Keratinocyte (primary cell): Measurements from ENCODE around the gene TLE1. TPM values are rescaled to one million over a fixed set of nuclear protein-coding genes. Genes with fewer than 3 reads are reported as not detected.

ENCODE experiments used
- DNase-seq: peaks from one replicate; pipeline ENCODE4 v3.0.0-alpha.2; 2011; ENCODE audit warnings: low read depth, missing footprints, low spot score
- FAIRE-seq: peaks from 2 replicates; lab custom pipeline; 2011; peaks lifted over from hg19 to GRCh38; lab: Jason Lieb, UNC
- H2AFZ ChIP-seq: 2 replicates; pipeline ENCODE4 v1.6.0; 2012; ENCODE audit warnings: low read length, control low read depth, inconsistent platforms; ENCODE audit not compliant: control insufficient read depth
- H3K27ac ChIP-seq: 2 replicates; pipeline ENCODE4 v1.5.1; 2011; ENCODE audit warnings: low read length; ENCODE audit not compliant: control insufficient read depth, insufficient read depth
- H3K27me3 ChIP-seq: 3 replicates; pipeline ENCODE4 v1.6.0; 2011; ENCODE audit warnings: low read length; ENCODE audit not compliant: control insufficient read depth, insufficient read depth; ENCODE audit errors: extremely low read depth
- H3K36me3 ChIP-seq, 2 experiments: 2 replicates in 1 of 2; 3 replicates in 1 of 2; pipeline ENCODE4 v1.5.1; 2011; ENCODE audit warnings: low read length in 2 of 2, mild to moderate bottlenecking in 1 of 2; ENCODE audit not compliant: control insufficient read depth in 2 of 2, insufficient read depth in 2 of 2; ENCODE audit errors: extremely low read depth in 1 of 2
- H3K4me1 ChIP-seq: 3 replicates; pipeline ENCODE4 v1.5.1; 2011; ENCODE audit warnings: low read length; ENCODE audit not compliant: control insufficient read depth, insufficient read depth; ENCODE audit errors: extremely low read depth
- H3K4me2 ChIP-seq: 3 replicates; pipeline ENCODE4 v1.6.0; 2011; ENCODE audit warnings: low read depth, low read length; ENCODE audit not compliant: control insufficient read depth, insufficient read depth; ENCODE audit errors: extremely low read depth
- H3K4me3 ChIP-seq, 3 experiments: fragments of 200-600 bp in 1 of 3; sonication (generic) in 1 of 3; 2 replicates in 2 of 3; 3 replicates in 1 of 3; pipeline ENCODE4 v1.5.1; 2011 to 2016; ENCODE audit warnings: low read length in 3 of 3, mild to moderate bottlenecking in 3 of 3, control low read depth in 2 of 3, inconsistent platforms in 1 of 3, low read depth in 1 of 3, mixed read lengths in 1 of 3, mixed run types in 1 of 3, moderate library complexity in 1 of 3; ENCODE audit not compliant: control insufficient read depth in 2 of 3, insufficient read depth in 2 of 3; ENCODE audit errors: extremely low read depth in 1 of 3
- H3K79me2 ChIP-seq: 2 replicates; pipeline ENCODE4 v1.6.0; 2012; ENCODE audit warnings: low read length; ENCODE audit not compliant: control insufficient read depth, insufficient read depth
- H3K9ac ChIP-seq: 3 replicates; pipeline ENCODE4 v1.6.0; 2011; ENCODE audit warnings: low read length; ENCODE audit not compliant: control insufficient read depth, insufficient read depth; ENCODE audit errors: extremely low read depth
- H3K9me1 ChIP-seq: 3 replicates; pipeline ENCODE4 v1.6.0; 2011; ENCODE audit warnings: low read length; ENCODE audit not compliant: control insufficient read depth, insufficient read depth; ENCODE audit errors: extremely low read depth
- H3K9me3 ChIP-seq: 2 replicates; pipeline ENCODE4 v1.5.1; 2012; ENCODE audit warnings: low read depth, low read length; ENCODE audit not compliant: control insufficient read depth
- H4K20me1 ChIP-seq: 3 replicates; pipeline ENCODE4 v1.6.0; 2011; ENCODE audit warnings: low read length; ENCODE audit not compliant: control insufficient read depth, insufficient read depth; ENCODE audit errors: extremely low read depth
- EZH2 ChIP-seq: IDR thresholded peaks from one replicate; pipeline ENCODE4 v1.6.1; 2012; ENCODE audit warnings: inconsistent platforms, mild to moderate bottlenecking, low read length, moderate library complexity
- dilution Hi-C: fragments of 300-500 bp; cut with MboI; formaldehyde crosslinking; loops from one replicate; pipeline ENCODE4 v1.7.0; 2020; ENCODE audit warnings: low sequenced_read_pairs; ENCODE audit not compliant: extremely low pct_ligation_motif_present
- polyA plus RNA-seq, 5 experiments: library from polyadenylated mRNA; depleted of rRNA in 3 of 5; stranded (reverse) in 3 of 5; stranded (forward) in 1 of 5; unstranded in 1 of 5; fragments of >200 nt; gene quantifications; 1 replicate in 1 of 5; 2 replicates in 3 of 5; 3 replicates in 1 of 5; pipeline versions ENCODE4 v1.2.1 to v1.2.3, GENCODE V29; 2011 to 2012; ENCODE audit warnings: missing spikeins in 2 of 5, low read depth in 1 of 5, low replicate concordance in 1 of 5
- TF ChIP-seq, protein P1 (sequence below), 3 experiments: IDR thresholded peaks in 1 of 3; conservative IDR thresholded peaks in 1 of 3; optimal IDR thresholded peaks in 1 of 3; 2 replicates in 2 of 3; 3 replicates in 1 of 3; pipeline versions ENCODE3 to v1.5.1; 2011; ENCODE audit warnings: low read length in 3 of 3, mild to moderate bottlenecking in 3 of 3, moderate library complexity in 2 of 3, control low read depth in 1 of 3, inconsistent platforms in 1 of 3; ENCODE audit not compliant: insufficient read depth in 2 of 3; ENCODE audit errors: extremely low read depth in 1 of 3

TLE1 gene
- polyA plus RNA-seq, 1 donor (not counting 4 experiments of a cell fraction or from before 2014, with no cell fraction given): 29.6 TPM

DNA sequence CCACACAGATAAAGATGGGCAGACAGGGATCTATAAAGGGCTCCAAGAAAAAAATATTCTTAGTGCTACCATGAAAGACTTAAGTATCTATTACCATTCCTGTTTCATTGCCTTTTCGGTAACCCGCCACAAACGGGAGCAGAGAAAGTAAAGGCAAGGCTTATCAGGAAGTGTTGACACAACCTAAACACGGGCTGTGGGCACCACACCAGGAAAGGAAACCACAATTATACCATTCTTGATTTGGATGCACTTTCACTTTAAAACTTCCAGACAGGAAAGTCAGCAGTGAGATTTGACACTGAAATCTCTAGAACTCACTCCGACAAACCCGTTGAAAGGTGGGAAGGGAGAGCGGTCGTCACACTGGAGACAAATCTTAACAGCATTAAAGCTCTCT is 6.5 kb downstream of the TLE1 start:
- no peak overlapping the region for H3K4me3 ChIP-seq
- H3K27me3 ChIP-seq: no peaks in the 10 kb centered on the region
- DNase-seq (no peak), FAIRE-seq (no peak)
- H3K4me2 ChIP-seq: no peak overlapping the region
- dilution Hi-C loops: no loop called here
- peaks cover 97% of the 10 kb centered on the region for H3K79me2 ChIP-seq
- H4K20me1 ChIP-seq: peaks cover 6% of the 10 kb centered on the region
- no peaks in the 10 kb centered on the region for H3K9me1 ChIP-seq
- no peak overlapping the region for H2AFZ ChIP-seq
- H3K9me3 ChIP-seq: no peaks in the 10 kb centered on the region
- H3K9ac ChIP-seq: no peak overlapping the region
- H3K4me1 ChIP-seq: peaks cover 31% of the 10 kb centered on the region
- H3K36me3 ChIP-seq: peaks cover 0 to 5% of the 10 kb centered on the region in 2 experiments
- TF ChIP-seq EZH2: no peak
- TF ChIP-seq, protein P1, sequence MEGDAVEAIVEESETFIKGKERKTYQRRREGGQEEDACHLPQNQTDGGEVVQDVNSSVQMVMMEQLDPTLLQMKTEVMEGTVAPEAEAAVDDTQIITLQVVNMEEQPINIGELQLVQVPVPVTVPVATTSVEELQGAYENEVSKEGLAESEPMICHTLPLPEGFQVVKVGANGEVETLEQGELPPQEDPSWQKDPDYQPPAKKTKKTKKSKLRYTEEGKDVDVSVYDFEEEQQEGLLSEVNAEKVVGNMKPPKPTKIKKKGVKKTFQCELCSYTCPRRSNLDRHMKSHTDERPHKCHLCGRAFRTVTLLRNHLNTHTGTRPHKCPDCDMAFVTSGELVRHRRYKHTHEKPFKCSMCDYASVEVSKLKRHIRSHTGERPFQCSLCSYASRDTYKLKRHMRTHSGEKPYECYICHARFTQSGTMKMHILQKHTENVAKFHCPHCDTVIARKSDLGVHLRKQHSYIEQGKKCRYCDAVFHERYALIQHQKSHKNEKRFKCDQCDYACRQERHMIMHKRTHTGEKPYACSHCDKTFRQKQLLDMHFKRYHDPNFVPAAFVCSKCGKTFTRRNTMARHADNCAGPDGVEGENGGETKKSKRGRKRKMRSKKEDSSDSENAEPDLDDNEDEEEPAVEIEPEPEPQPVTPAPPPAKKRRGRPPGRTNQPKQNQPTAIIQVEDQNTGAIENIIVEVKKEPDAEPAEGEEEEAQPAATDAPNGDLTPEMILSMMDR (optimal IDR thresholded peaks at IDR 0.05 in 1 of 3, IDR thresholded peaks at IDR 0.05 in 1 of 3, conservative IDR thresholded peaks at IDR 0.05 in 1 of 3; ENCODE audit: extremely low read depth in 1 of 3, insufficient read depth in 2 of 3, low read length in 3 of 3): no peak
- no peak overlapping the region for H3K27ac ChIP-seq

DNA sequence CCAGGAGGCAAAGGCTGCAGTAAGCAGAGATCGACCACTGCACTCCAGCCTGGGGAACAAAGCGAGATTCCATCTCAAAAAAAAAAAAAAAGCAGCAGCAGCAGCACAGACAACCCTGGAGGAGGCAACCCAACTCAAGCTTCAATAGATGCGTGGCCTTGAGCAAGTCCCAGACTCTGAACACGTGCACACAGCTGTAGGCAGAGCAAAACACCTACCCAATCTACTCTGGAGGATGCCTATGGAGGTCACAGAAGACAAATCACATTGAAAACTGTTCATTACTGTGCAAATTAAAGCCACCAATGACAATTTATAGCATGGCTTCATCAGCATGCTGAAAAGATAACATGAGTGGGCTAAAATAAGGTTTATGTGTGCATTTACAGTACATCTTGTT is 7.2 kb downstream of the TLE1 start:
- peaks cover 6% of the 10 kb centered on the region for H4K20me1 ChIP-seq

More for the DNA sequence above, 7.2 kb downstream of the TLE1 start:
- Histone ChIP-seq H3K4me3 (no peak overlapping the region), H3K4me2 (no peak overlapping the region), H3K9ac (no peak overlapping the region), H2AFZ (no peak overlapping the region), H3K27me3 (no peaks in the 10 kb centered on the region), H3K36me3 (peaks cover 3 to 5% of the 10 kb centered on the region in 2 experiments), H3K27ac (no peak overlapping the region), H3K79me2 (peaks cover 96% of the 10 kb centered on the region), H3K9me1 (no peaks in the 10 kb centered on the region), H3K4me1 (peaks cover 31% of the 10 kb centered on the region), H3K9me3 (no peaks in the 10 kb centered on the region)
- no peak for TF ChIP-seq EZH2
- TF ChIP-seq, protein P1 (optimal IDR thresholded peaks at IDR 0.05 in 1 of 3, IDR thresholded peaks at IDR 0.05 in 1 of 3, conservative IDR thresholded peaks at IDR 0.05 in 1 of 3; ENCODE audit: extremely low read depth in 1 of 3, insufficient read depth in 2 of 3, low read length in 3 of 3): no peak
- dilution Hi-C loops: no loop called here
- DNase-seq (no peak), FAIRE-seq (no peak)
